ENCODE results near the gene CYB561D2.

The CYB561D2 gene

GRCh38 chr3:50382722-50383121, 32.1 kb downstream of the CYB561D2 start:
- no peaks in the 10 kb centered on the region for H3K36me3 ChIP-seq (replicated peaks; ENCODE audit: insufficient read depth, low read length)
- no peak overlapping the region for H3K4me2 ChIP-seq (ENCODE audit: low read depth, low read length)
- no peaks in the 10 kb centered on the region for H3K79me2 ChIP-seq (ENCODE audit: low read length)
- H3K9me2 ChIP-seq (replicated peaks; ENCODE audit: insufficient read depth, low read length) = no peaks in the 10 kb centered on the region
- DNase-seq = no peak
- H3K4me1 ChIP-seq (ENCODE audit: low read length) = no peaks in the 10 kb centered on the region
- H4K20me1 ChIP-seq (ENCODE audit: insufficient read depth, low read length) = no peaks in the 10 kb centered on the region
- no peak for TF ChIP-seq CTCF (IDR thresholded peaks at IDR 0.05; ENCODE audit: low read length)
- TF ChIP-seq EZH2phosphoT487 (IDR thresholded peaks at IDR 0.05; ENCODE audit: low read length) = no peak
- H3K27ac ChIP-seq (ENCODE audit: low read length) = no peak overlapping the region
- H2AFZ ChIP-seq (ENCODE audit: low read length) = no peak overlapping the region
- H3K27me3 ChIP-seq (replicated peaks; ENCODE audit: insufficient read depth, low read length) = peaks cover 74% of the 10 kb centered on the region
- no peak overlapping the region for H3K4me3 ChIP-seq (ENCODE audit: low read length)
- no peaks in the 10 kb centered on the region for H3K9me3 ChIP-seq (replicated peaks; ENCODE audit: insufficient read depth, low read length)
- H3F3A ChIP-seq (ENCODE audit: insufficient read depth, low read length) = no peaks in the 10 kb centered on the region
- H3K9ac ChIP-seq (ENCODE audit: low read length) = no peak overlapping the region

- Histone ChIP-seq H2AFZ (ENCODE audit: low read length) (no peak overlapping the region), H3K4me2 (ENCODE audit: low read depth, low read length) (no peak overlapping the region), H3K36me3 (replicated peaks; ENCODE audit: insufficient read depth, low read length) (no peaks in the 10 kb centered on the region), H3K4me3 (ENCODE audit: low read length) (no peak overlapping the region), H3K79me2 (ENCODE audit: low read length) (no peaks in the 10 kb centered on the region), H3K9ac (ENCODE audit: low read length) (no peak overlapping the region), H3K27me3 (replicated peaks; ENCODE audit: insufficient read depth, low read length) (peaks cover 84% of the 10 kb centered on the region), H3K4me1 (ENCODE audit: low read length) (no peaks in the 10 kb centered on the region), H4K20me1 (ENCODE audit: insufficient read depth, low read length) (no peaks in the 10 kb centered on the region), H3K9me3 (replicated peaks; ENCODE audit: insufficient read depth, low read length) (no peaks in the 10 kb centered on the region), H3F3A (ENCODE audit: insufficient read depth, low read length) (no peaks in the 10 kb centered on the region), H3K9me2 (replicated peaks; ENCODE audit: insufficient read depth, low read length) (no peaks in the 10 kb centered on the region), H3K27ac (ENCODE audit: low read length) (no peak overlapping the region)
- no peak for DNase-seq
- TF ChIP-seq CTCF (IDR thresholded peaks at IDR 0.05; ENCODE audit: low read length) (no peak), EZH2phosphoT487 (IDR thresholded peaks at IDR 0.05; ENCODE audit: low read length) (no peak), EZH2 (optimal IDR thresholded peaks at IDR 0.05; ENCODE audit: low read depth, low read length) (no peak)
Observed at GRCh38 chr3:50383750-50384149, 33.1 kb downstream of the CYB561D2 start.

- Histone ChIP-seq H3K4me1 (ENCODE audit: low read length) (no peaks in the 10 kb centered on the region), H4K20me1 (ENCODE audit: insufficient read depth, low read length) (no peaks in the 10 kb centered on the region)
- no peak for TF ChIP-seq EZH2 (optimal IDR thresholded peaks at IDR 0.05; ENCODE audit: low read depth, low read length)
Observed at GRCh38 chr3:50385754-50386153, 35.1 kb downstream of the CYB561D2 start.

GRCh38 chr3:50388016-50388719, 37.5 kb downstream of the CYB561D2 start:
- Histone ChIP-seq H3K79me2 (ENCODE audit: low read length) (no peaks in the 10 kb centered on the region), H3K4me3 (ENCODE audit: low read length) (no peak overlapping the region), H3K9me2 (replicated peaks; ENCODE audit: insufficient read depth, low read length) (no peaks in the 10 kb centered on the region), H3K4me2 (ENCODE audit: low read depth, low read length) (no peak overlapping the region), H4K20me1 (ENCODE audit: insufficient read depth, low read length) (no peaks in the 10 kb centered on the region), H3K9me3 (replicated peaks; ENCODE audit: insufficient read depth, low read length) (no peaks in the 10 kb centered on the region), H3K9ac (ENCODE audit: low read length) (no peak overlapping the region), H3K27ac (ENCODE audit: low read length) (no peak overlapping the region), H3K36me3 (replicated peaks; ENCODE audit: insufficient read depth, low read length) (no peaks in the 10 kb centered on the region), H3K27me3 (replicated peaks; ENCODE audit: insufficient read depth, low read length) (peaks cover 81% of the 10 kb centered on the region), H2AFZ (ENCODE audit: low read length) (no peak overlapping the region), H3F3A (ENCODE audit: insufficient read depth, low read length) (no peaks in the 10 kb centered on the region), H3K4me1 (ENCODE audit: low read length) (no peaks in the 10 kb centered on the region)
- TF ChIP-seq CTCF (IDR thresholded peaks at IDR 0.05; ENCODE audit: low read length) (peak; percentile 53), EZH2 (optimal IDR thresholded peaks at IDR 0.05; ENCODE audit: low read depth, low read length) (no peak)
- DNase-seq = no peak

More at GRCh38 chr3:50385754-50386153, 35.1 kb downstream of the CYB561D2 start:
- H3K27ac ChIP-seq (ENCODE audit: low read length) = no peak overlapping the region
- H3F3A ChIP-seq (ENCODE audit: insufficient read depth, low read length) = no peaks in the 10 kb centered on the region
- H3K9me2 ChIP-seq (replicated peaks; ENCODE audit: insufficient read depth, low read length) = no peaks in the 10 kb centered on the region
- no peak for DNase-seq
- no peaks in the 10 kb centered on the region for H3K36me3 ChIP-seq (replicated peaks; ENCODE audit: insufficient read depth, low read length)
- no peak overlapping the region for H2AFZ ChIP-seq (ENCODE audit: low read length)
- no peak overlapping the region for H3K9ac ChIP-seq (ENCODE audit: low read length)
- no peaks in the 10 kb centered on the region for H3K79me2 ChIP-seq (ENCODE audit: low read length)
- no peak overlapping the region for H3K4me3 ChIP-seq (ENCODE audit: low read length)
- H3K4me2 ChIP-seq (ENCODE audit: low read depth, low read length) = no peak overlapping the region
- H3K9me3 ChIP-seq (replicated peaks; ENCODE audit: insufficient read depth, low read length) = no peaks in the 10 kb centered on the region
- peaks cover 86% of the 10 kb centered on the region for H3K27me3 ChIP-seq (replicated peaks; ENCODE audit: insufficient read depth, low read length)

Data from MM.1S (cell line).